Fibroblast of the aortic adventitia (primary cell): ENCODE data around the gene PRKAB1. TPM values are rescaled to one million over a fixed set of nuclear protein-coding genes. Genes with fewer than 3 reads are reported as not detected.

Source experiments
- DNase-seq: peaks from one replicate; pipeline ENCODE4 v3.0.0-alpha.2; 2010; ENCODE audit warnings: low read depth
- H3K4me3 ChIP-seq: 2 replicates; pipeline ENCODE4 v1.5.1; 2011; ENCODE audit warnings: low read depth, mild to moderate bottlenecking, control low read depth, low read length, moderate library complexity
- CTCF ChIP-seq: IDR thresholded peaks from 2 replicates; pipeline ENCODE4 v1.5.1; 2011; ENCODE audit warnings: mild to moderate bottlenecking, low read length, control low read depth, inconsistent platforms; ENCODE audit not compliant: insufficient read depth
- small RNA-seq: library from RNA; depleted of rRNA; stranded (forward); fragments of <200 nt; gene quantifications from one replicate; pipeline ENCODE3, GENCODE V24; 2012
- total RNA-seq: library from RNA; depleted of rRNA; stranded (reverse); fragments of >200 nt; gene quantifications from 2 replicates; pipeline ENCODE4 v1.2.3, GENCODE V29; 2012; ENCODE audit warnings: low replicate concordance

The PRKAB1 gene
- total RNA-seq, 1 donor: 19.9 TPM

- H3K4me3 ChIP-seq: no peak overlapping the region
- no peak for TF ChIP-seq CTCF
- no peak for DNase-seq
Measured at GRCh38 chr12:119730381-119730780, 62.4 kb downstream of the PRKAB1 start.

Small RNA genes within 50 kb of the gene (small RNA-seq; reads per million reads assigned to genes)
- gene RN7SKP197: not detected

Other genes with a start within 250 kb of the PRKAB1 start
- 1.1 TPM in 1 of 2 replicates, not detected in the other for gene TMEM233, start 74.4 kb upstream of the PRKAB1 start, total RNA-seq
- gene CIT, start 209.2 kb downstream of the PRKAB1 start, total RNA-seq: 3.8 and 48.0 TPM in 2 replicates